DLD1 (cell line): ENCODE data around the gene SLC30A1.

ENCODE experiments used
- in situ Hi-C: cut with HindIII; loops from 2 replicates; pipeline ENCODE4 v1.10.0; 2017; ENCODE audit warnings: low sequenced_read_pairs

Gene SLC30A1

DNA sequence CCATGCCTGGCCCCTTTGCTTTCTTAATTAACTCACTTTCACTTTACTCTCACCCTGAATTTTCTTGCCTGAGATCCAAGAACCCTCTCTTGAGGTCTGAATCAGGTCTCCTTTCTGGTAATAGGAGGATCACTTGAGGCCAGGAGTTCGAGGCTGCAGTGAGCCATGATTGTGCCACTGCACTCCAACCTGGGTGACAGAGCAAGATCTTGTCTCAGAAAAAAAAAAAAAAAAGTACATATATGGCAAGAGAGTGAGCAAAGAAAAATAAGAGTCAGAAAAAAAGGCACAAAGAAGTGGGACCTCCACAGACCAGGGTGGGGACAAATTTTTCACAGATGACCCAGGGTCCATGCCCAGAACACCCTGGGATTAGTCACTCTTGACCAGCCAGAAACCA is 52.9 kb downstream of the SLC30A1 start:
- in situ Hi-C loops: no loop called here

DNA sequence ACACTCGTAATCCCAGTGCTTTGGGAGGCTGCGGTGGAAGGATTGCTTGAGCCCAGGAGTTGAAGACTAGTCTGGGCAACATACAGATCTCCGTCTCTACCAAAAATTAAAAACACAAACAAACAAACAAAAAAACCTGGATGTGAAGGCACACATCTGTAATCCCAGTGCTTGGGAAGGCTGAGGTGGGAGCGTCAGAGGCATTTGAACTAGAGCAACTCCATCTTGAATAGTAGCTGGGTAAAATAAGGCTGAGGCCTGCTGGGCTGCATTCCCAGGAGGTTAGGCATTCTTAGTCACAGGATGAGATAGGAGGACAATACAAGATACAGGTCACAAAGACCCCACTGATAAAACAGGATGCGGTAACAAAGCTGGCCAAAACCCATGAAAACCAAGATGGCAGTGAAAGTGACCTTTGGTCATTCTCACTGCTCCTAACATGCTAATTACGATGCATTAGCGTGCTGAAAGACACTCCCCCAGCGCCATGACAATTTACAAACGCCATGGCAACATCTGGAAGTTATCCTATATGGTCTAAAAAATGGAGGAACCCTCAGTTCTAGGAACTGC is 53.8 kb downstream of the SLC30A1 start:
- in situ Hi-C loops: no loop called here

DNA sequence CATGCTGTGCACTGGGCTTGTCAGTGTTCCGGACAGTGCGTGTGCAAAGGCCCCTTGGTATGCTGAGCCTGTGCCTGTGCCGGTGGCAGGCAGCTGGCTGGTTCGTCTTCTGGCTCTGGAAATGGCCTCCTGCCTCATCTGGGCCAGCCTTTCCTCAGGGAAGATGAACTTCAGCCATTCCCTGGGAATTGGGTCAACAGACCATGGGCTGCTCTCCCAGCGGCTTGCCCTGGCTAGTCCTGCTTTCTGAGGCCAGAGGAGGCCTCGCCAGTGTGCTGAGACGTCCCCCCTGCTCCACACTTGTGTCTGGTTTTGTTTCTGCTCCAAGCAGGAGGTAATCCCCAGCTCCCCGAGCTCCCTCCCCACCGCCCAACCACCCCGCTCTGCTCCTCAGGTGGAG is 54.4 kb downstream of the SLC30A1 start:
- in situ Hi-C loops: no loop called here

DNA sequence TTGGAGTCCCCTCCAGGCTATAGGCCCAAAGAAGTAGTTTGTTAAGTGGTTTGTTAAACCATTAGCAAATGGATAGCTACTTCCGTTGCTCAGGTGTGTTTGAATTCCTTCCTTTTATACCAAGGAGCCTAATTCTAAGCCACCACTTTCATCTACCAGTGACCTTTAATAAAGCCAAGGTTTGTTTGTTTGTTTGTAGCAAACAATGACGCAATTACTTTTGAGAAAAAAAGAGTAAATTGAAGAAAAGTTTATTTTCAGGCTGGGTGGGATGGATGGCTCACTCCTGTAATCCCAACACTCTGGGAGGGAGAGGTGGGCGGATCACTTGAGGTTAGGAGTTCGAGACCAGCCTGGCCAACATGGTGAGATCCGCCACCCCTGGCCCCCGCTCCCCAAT is 56.2 kb downstream of the SLC30A1 start:
- in situ Hi-C loops: no loop called here
